H9 (cell line): Measurements from ENCODE around the gene PAXX. TPM values are rescaled to one million over a fixed set of nuclear protein-coding genes. Genes with fewer than 3 reads are reported as not detected.

Experiments used
- DNase-seq: peaks from one replicate; pipeline ENCODE4 v3.0.0-alpha.2; 2017
- H2AFZ ChIP-seq: one replicate; pipeline ENCODE4 v1.6.1; 2013; ENCODE audit warnings: mild to moderate bottlenecking, low read length, control low read depth, moderate library complexity
- H2AK5ac ChIP-seq: 2 replicates; pipeline ENCODE4 v1.6.1; 2013; ENCODE audit warnings: low read length, control low read depth, mixed read lengths; ENCODE audit not compliant: insufficient read length
- H2BK120ac ChIP-seq: one replicate; pipeline ENCODE4 v1.6.1; 2013; ENCODE audit warnings: low read depth, mild to moderate bottlenecking, low read length, control low read depth, inconsistent platforms; ENCODE audit not compliant: poor library complexity, severe bottlenecking
- H2BK12ac ChIP-seq: 2 replicates; pipeline ENCODE4 v1.6.1; 2013; ENCODE audit warnings: low read length, control low read depth, mixed read lengths, low read depth; ENCODE audit not compliant: insufficient read length
- H2BK15ac ChIP-seq: 2 replicates; pipeline ENCODE4 v1.6.1; 2013; ENCODE audit warnings: low read depth, low read length, control low read depth
- H2BK20ac ChIP-seq: one replicate; pipeline ENCODE4 v1.6.1; 2013; ENCODE audit warnings: low read depth, mild to moderate bottlenecking, low read length, control low read depth, inconsistent platforms; ENCODE audit not compliant: poor library complexity, severe bottlenecking
- H2BK5ac ChIP-seq: 2 replicates; pipeline ENCODE4 v1.6.1; 2013; ENCODE audit warnings: low read length, control low read depth, mixed read lengths; ENCODE audit not compliant: insufficient read length
- H3K14ac ChIP-seq: 2 replicates; pipeline ENCODE4 v1.6.1; 2013; ENCODE audit warnings: low read length, control low read depth; ENCODE audit not compliant: insufficient read depth
- H3K18ac ChIP-seq: 2 replicates; pipeline ENCODE4 v1.6.1; 2013; ENCODE audit warnings: low read depth, mild to moderate bottlenecking, mixed read lengths, low read length, control low read depth; ENCODE audit not compliant: insufficient read length
- H3K23ac ChIP-seq: 2 replicates; pipeline ENCODE4 v1.6.1; 2013; ENCODE audit warnings: low read length, control low read depth, mixed read lengths, low read depth; ENCODE audit not compliant: insufficient read length
- H3K23me2 ChIP-seq: 2 replicates; pipeline ENCODE4 v1.6.1; 2013; ENCODE audit warnings: low read depth, mild to moderate bottlenecking, mixed read lengths, low read length, control low read depth; ENCODE audit not compliant: insufficient read length, poor library complexity, severe bottlenecking
- H3K27ac ChIP-seq: 2 replicates; pipeline ENCODE4 v1.5.1; 2013; ENCODE audit warnings: low read length, control low read depth, mixed read lengths, low read depth; ENCODE audit not compliant: insufficient read length
- H3K27me3 ChIP-seq: 2 replicates; pipeline ENCODE4 v1.6.1; 2013; ENCODE audit warnings: low read length, control low read depth, inconsistent platforms; ENCODE audit not compliant: insufficient read depth
- H3K4ac ChIP-seq: 2 replicates; pipeline ENCODE4 v1.6.1; 2013; ENCODE audit warnings: low read depth, mild to moderate bottlenecking, control low read depth, inconsistent platforms, low read length, moderate library complexity
- H3K4me1 ChIP-seq: 2 replicates; pipeline ENCODE4 v1.6.1; 2013; ENCODE audit warnings: low read length, control low read depth, inconsistent platforms; ENCODE audit not compliant: insufficient read depth
- H3K4me2 ChIP-seq: 2 replicates; pipeline ENCODE4 v1.6.1; 2013; ENCODE audit warnings: low read length, control low read depth, mixed read lengths; ENCODE audit not compliant: insufficient read length, insufficient read depth
- H3K56ac ChIP-seq: 2 replicates; pipeline ENCODE4 v1.6.1; 2013; ENCODE audit warnings: low read depth, mild to moderate bottlenecking, mixed read lengths, low read length, control low read depth; ENCODE audit not compliant: insufficient read length
- H3K79me1 ChIP-seq: 2 replicates; pipeline ENCODE4 v1.6.1; 2013; ENCODE audit warnings: low read depth, mild to moderate bottlenecking, moderate library complexity, low read length, control low read depth, inconsistent platforms; ENCODE audit not compliant: insufficient read depth, poor library complexity, severe bottlenecking
- H3K79me2 ChIP-seq: 2 replicates; pipeline ENCODE4 v1.6.1; 2013; ENCODE audit warnings: low read length, control low read depth, inconsistent platforms; ENCODE audit not compliant: insufficient read depth
- H3K9ac ChIP-seq: 2 replicates; pipeline ENCODE4 v1.6.1; 2013; ENCODE audit warnings: low read length, control low read depth, mixed read lengths; ENCODE audit not compliant: insufficient read length; ENCODE audit errors: extremely low read depth
- H3K9me3 ChIP-seq: one replicate; pipeline ENCODE4 v1.6.1; 2013; ENCODE audit warnings: low read depth, low read length, inconsistent platforms; ENCODE audit not compliant: control insufficient read depth
- H3T11ph ChIP-seq: one replicate; pipeline ENCODE4 v1.6.1; 2013; ENCODE audit warnings: mild to moderate bottlenecking, low read length, control low read depth, inconsistent platforms
- H4K20me1 ChIP-seq: one replicate; pipeline ENCODE4 v1.6.1; 2013; ENCODE audit not compliant: control insufficient read depth, insufficient read length, insufficient read depth
- H4K5ac ChIP-seq: 2 replicates; pipeline ENCODE4 v1.6.1; 2013; ENCODE audit warnings: low read depth, mild to moderate bottlenecking, mixed read lengths, low read length, control low read depth; ENCODE audit not compliant: insufficient read length
- H4K8ac ChIP-seq: replicated peaks from 2 replicates; pipeline ENCODE4 v1.6.1; 2013; ENCODE audit warnings: low read length, control low read depth, mixed read lengths, low read depth; ENCODE audit not compliant: insufficient read length
- H4K91ac ChIP-seq: 2 replicates; pipeline ENCODE4 v1.6.1; 2013; ENCODE audit warnings: low read depth, mild to moderate bottlenecking, moderate library complexity, mixed read lengths, low read length, control low read depth; ENCODE audit not compliant: insufficient read length
- H3K27ac Mint-ChIP-seq, 3 experiments: 2 replicates in 2 of 3; 3 replicates in 1 of 3; pipeline ENCODE4 v1.8.0; 2020 to 2021; ENCODE audit warnings: mixed read lengths in 3 of 3, mild to moderate bottlenecking in 1 of 3, moderate library complexity in 1 of 3
- H3K27me3 Mint-ChIP-seq: 2 replicates; pipeline ENCODE4 v1.8.0; 2021; ENCODE audit warnings: low read depth, mild to moderate bottlenecking, moderate library complexity, mixed read lengths
- H3K36me3 Mint-ChIP-seq, 3 experiments: 2 replicates in 2 of 3; 3 replicates in 1 of 3; pipeline ENCODE4 v1.8.0; 2020 to 2021; ENCODE audit warnings: low read depth in 3 of 3, mixed read lengths in 3 of 3; ENCODE audit not compliant: insufficient read depth in 1 of 3
- H3K4me1 Mint-ChIP-seq, 2 experiments: 2 replicates each; pipeline ENCODE4 v1.8.0; 2020; ENCODE audit warnings: mixed read lengths in 2 of 2
- H3K4me3 Mint-ChIP-seq, 2 experiments: 2 replicates in 1 of 2; 3 replicates in 1 of 2; pipeline ENCODE4 v1.8.0; 2020 to 2021; ENCODE audit warnings: mild to moderate bottlenecking in 2 of 2, mixed read lengths in 2 of 2, moderate library complexity in 1 of 2
- H3K9me3 Mint-ChIP-seq, 2 experiments: 2 replicates in 1 of 2; 3 replicates in 1 of 2; pipeline ENCODE4 v1.8.0; 2020; ENCODE audit warnings: mild to moderate bottlenecking in 2 of 2, mixed read lengths in 2 of 2, moderate library complexity in 1 of 2
- CTCF ChIP-seq: fragments of 200-600 bp; sonication (generic); conservative IDR thresholded peaks from 3 replicates; pipeline ENCODE4 v1.8.0; 2021; ENCODE audit warnings: antibody characterized with exemption, mild to moderate bottlenecking
- WGBS: extraction: QIAGEN DNeasy Blood & Tissue Kit; methylation state at CpG from one replicate; pipeline ENCODE4 v1.1.7; 2013; ENCODE audit warnings: missing lambda C conversion rate, low lambda C conversion rate, mixed read lengths; ENCODE audit not compliant: insufficient read length; ENCODE audit errors: extremely low coverage; 5-methylcytosine and 5-hydroxymethylcytosine counted together
- total RNA-seq: library from RNA; stranded (reverse); gene quantifications from 2 replicates; pipeline ENCODE4 v1.2.1, GENCODE V29; 2021

The PAXX gene
- total RNA-seq, 1 experiment from 2014 or later, result 51.2 TPM

DNA sequence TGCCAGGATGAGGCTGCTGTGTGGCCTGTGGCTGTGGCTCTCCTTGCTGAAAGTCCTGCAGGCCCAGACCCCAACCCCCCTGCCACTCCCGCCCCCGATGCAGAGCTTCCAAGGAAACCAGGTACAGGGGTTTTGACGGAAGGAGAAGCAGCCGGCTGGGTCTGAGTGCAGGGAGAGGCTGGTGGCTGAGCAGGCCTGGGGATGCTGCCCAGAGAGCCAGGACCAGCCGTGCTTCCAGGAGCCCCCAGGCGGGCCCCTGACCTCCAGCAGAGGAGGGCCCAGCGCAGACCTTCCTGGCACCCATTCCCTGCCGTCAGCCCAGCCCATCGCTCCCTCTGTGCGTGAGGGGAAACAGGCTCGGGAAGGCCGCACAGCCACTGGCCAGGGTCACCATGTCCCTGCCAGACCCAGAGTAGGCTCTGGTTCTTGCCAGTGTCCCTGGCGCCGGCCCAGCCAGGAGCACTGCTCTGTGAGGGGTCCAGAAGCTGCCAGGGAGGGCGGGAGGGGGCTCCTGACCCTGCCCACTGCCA, 39.8 kb upstream of the PAXX start:
- H3K23ac ChIP-seq, result no peak overlapping the region
- no peak overlapping the region for H3K56ac ChIP-seq
- H3K79me1 ChIP-seq, result no peaks in the 10 kb centered on the region
- H2BK5ac ChIP-seq, result no peak overlapping the region
- no peaks in the 10 kb centered on the region; a peak in 1 of 7 replicates for H3K36me3 Mint-ChIP-seq
- no peaks in the 10 kb centered on the region for H3K79me2 ChIP-seq
- no peaks in the 10 kb centered on the region for H4K20me1 ChIP-seq
- TF ChIP-seq CTCF, result no peak
- H3K4me1 ChIP-seq, result no peaks in the 10 kb centered on the region
- no peak overlapping the region for H2BK120ac ChIP-seq
- no peak overlapping the region for H3K27ac ChIP-seq
- H4K8ac ChIP-seq, result no peak overlapping the region
- no peak overlapping the region for H2BK12ac ChIP-seq
- H3K18ac ChIP-seq, result no peak overlapping the region
- no peak overlapping the region for H3K14ac ChIP-seq
- 0 out of 2 replicates have a peak, but pooled peaks cover 3% of the 10 kb centered on the region for H3K27me3 Mint-ChIP-seq
- no peak overlapping the region for H2AFZ ChIP-seq
- H3K4me1 Mint-ChIP-seq, result peaks cover 6 to 8% of the 10 kb centered on the region in 2 experiments
- H2BK15ac ChIP-seq, result no peak overlapping the region
- no peak overlapping the region for H3K27ac Mint-ChIP-seq
- H3K23me2 ChIP-seq, result peaks cover 5% of the 10 kb centered on the region
- H3K9me3 Mint-ChIP-seq, result peaks cover 6% of the 10 kb centered on the region in 2 experiments; a peak in 4 of 5 replicates
- no peaks in the 10 kb centered on the region for H3K9me3 ChIP-seq
- no peak overlapping the region for H3K4ac ChIP-seq
- no peaks in the 10 kb centered on the region for H3K27me3 ChIP-seq
- DNase-seq, result no peak
- H3T11ph ChIP-seq, result no peak overlapping the region
- H2BK20ac ChIP-seq, result no peak overlapping the region
- no CpG with 5 or more reads among the region's 15 CpGs for WGBS
- H4K5ac ChIP-seq, result no peak overlapping the region
- H3K4me2 ChIP-seq, result no peak overlapping the region
- H3K9ac ChIP-seq, result no peak overlapping the region
- no peak overlapping the region for H2AK5ac ChIP-seq
- no peak overlapping the region for H4K91ac ChIP-seq
- no peak overlapping the region for H3K4me3 Mint-ChIP-seq
